ENCODE data around the gene GNAI2.

The GNAI2 gene

DNA sequence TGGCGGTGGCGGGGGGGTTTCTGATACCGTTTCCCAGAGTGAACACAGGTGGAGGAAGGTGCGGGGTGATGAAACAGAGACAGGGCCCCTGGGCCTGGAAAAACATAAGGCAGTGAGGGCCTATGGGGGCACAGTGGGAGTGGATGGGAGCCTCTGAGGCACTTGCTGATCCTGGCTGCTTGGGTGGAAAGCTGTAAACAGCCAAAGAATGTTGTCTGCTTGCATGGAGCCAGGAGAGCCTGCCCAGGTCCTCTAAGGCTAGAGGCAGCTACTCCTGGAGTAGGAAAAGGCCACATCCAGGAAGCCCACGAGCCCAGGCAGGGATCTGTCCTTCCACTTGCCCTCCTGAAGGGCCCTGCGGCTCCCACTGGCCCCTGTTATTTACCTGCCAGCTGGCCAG lies 30.0 kb downstream of the GNAI2 start:
- DNase-seq (ENCODE audit: low spot score) = no peak
- TF ChIP-seq, protein P1, sequence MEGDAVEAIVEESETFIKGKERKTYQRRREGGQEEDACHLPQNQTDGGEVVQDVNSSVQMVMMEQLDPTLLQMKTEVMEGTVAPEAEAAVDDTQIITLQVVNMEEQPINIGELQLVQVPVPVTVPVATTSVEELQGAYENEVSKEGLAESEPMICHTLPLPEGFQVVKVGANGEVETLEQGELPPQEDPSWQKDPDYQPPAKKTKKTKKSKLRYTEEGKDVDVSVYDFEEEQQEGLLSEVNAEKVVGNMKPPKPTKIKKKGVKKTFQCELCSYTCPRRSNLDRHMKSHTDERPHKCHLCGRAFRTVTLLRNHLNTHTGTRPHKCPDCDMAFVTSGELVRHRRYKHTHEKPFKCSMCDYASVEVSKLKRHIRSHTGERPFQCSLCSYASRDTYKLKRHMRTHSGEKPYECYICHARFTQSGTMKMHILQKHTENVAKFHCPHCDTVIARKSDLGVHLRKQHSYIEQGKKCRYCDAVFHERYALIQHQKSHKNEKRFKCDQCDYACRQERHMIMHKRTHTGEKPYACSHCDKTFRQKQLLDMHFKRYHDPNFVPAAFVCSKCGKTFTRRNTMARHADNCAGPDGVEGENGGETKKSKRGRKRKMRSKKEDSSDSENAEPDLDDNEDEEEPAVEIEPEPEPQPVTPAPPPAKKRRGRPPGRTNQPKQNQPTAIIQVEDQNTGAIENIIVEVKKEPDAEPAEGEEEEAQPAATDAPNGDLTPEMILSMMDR (IDR thresholded peaks at IDR 0.05; ENCODE audit: extremely low read depth, missing control alignments) = no peak

GRCh38 chr3:50266836-50267235 lies 30.8 kb downstream of the GNAI2 start:
- no peak for DNase-seq (ENCODE audit: low spot score)

DNA sequence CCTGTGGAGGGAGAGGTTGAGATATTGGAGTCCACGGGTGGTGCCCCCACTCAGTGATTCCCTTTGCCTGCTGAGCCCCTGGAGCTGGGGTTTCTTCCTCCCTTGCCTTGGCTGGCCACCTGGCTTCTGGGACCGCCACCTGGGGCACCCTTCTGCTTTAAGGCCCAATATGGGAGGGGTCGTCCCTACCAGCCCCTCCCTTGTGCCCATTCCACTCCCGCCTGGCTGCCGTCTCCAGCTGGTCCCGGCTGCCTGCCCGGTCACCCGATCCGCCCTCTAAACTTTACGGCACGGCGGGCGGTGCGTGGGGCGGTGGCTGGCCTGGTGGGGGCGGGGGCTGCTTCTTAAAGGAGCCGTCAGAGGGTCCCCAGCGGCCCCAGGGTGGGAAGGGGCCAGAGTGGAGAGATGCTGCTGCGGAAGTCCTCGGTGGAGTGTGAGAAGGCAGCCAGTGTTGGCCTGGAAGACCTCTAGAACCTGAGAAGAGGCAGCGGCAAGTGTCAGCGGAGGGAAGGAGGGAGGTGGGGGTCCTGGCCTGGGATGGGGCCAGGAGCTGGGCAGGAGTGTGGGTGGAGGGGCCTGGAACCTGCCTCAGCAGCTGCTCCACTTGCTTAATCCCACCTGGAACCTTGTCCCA lies 31.4 kb downstream of the GNAI2 start:
- TF ChIP-seq, protein P1 (IDR thresholded peaks at IDR 0.05; ENCODE audit: extremely low read depth, missing control alignments) = no peak
- no peak for DNase-seq (ENCODE audit: low spot score)

More at GRCh38 chr3:50266836-50267235, 30.8 kb downstream of the GNAI2 start:
- TF ChIP-seq, protein P1 (IDR thresholded peaks at IDR 0.05; ENCODE audit: extremely low read depth, missing control alignments) = no peak

DNA sequence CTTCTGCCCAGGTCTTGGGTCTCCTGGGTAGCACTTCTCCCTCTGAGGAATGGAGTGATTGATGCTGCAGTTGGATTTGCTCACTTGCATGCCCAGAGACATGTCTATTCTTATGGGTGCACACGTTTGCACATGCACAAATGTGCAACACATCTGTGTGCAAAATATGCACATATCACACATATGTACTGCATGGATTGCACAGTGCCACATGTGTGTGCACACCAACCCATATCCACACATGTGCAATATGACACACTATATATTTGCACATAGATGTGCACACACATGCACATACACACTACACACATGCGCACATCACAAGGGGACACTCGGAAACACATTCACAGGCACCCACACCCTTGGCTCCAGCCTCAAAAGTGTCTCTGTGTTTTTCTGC lies 32.3 kb downstream of the GNAI2 start:
- DNase-seq (ENCODE audit: low spot score) = no peak
- TF ChIP-seq, protein P1 (IDR thresholded peaks at IDR 0.05; ENCODE audit: extremely low read depth, missing control alignments) = no peak

DNA sequence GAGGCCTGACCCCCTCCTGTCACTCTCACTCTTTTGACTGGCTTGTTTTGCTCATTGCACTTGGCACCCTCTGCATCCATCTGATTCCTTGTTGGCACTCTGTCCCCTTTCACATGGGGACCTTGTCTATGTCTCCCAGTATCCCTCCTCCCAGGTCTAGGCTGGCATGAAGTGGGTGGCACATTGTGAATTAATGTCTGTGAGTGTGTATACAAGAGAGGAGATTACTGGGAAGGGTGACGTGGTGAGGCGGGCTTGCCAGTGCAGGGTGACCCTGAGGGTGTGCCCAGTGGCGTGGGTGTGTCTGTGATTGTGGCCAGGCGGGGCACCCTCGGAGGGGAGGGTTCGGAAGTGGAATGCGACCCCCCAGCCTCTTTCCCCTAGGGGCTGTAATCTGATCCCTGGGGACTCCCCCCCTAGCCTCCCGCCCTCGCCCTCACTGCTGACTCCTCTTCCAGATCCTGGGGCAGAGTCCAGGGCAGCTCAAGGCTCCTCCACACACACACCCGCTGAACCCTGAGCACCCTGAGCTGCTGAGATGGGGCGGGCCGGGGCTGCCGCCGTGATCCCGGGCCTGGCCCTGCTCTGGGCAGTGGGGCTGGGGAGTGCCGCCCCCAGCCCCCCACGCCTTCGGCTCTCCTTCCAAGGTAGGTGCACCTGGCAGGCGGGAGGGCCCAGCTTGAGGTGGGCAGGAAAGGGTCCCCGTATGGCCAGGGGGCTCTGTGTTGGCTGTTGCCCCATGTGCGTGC lies 32.9 kb downstream of the GNAI2 start, which contains the start of gene SEMA3B:
TSS of gene SEMA3B (plus strand) at position 445 of the 749 bp plus-strand sequence. CDS start at position 539, 94 bp downstream.
- no peak for DNase-seq (ENCODE audit: low spot score)
- TF ChIP-seq, protein P1 (IDR thresholded peaks at IDR 0.05; ENCODE audit: extremely low read depth, missing control alignments) = no peak

DNA sequence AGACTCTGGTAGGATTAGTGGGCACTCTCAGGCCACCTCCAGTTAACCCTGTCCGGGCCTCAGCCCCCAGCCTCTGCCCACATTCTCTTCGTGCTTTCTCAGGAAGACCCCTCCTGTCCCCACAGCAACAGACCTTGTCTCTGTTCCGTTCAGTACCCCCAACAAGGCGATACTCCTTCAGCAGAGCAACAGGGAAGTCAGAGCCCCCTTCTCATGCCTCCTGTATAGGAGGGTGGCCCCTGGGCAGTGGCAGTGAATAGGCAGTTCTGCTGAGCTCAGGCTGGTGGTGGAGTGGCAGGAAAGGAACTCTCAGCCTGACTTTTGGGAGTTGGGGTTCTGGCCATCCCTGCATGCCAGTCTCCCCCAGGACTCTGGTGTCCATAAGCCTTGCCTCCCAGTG lies 33.5 kb downstream of the GNAI2 start:
- peak; percentile 20 for DNase-seq (ENCODE audit: low spot score)
- TF ChIP-seq, protein P1 (IDR thresholded peaks at IDR 0.05; ENCODE audit: extremely low read depth, missing control alignments) = no peak

DNA sequence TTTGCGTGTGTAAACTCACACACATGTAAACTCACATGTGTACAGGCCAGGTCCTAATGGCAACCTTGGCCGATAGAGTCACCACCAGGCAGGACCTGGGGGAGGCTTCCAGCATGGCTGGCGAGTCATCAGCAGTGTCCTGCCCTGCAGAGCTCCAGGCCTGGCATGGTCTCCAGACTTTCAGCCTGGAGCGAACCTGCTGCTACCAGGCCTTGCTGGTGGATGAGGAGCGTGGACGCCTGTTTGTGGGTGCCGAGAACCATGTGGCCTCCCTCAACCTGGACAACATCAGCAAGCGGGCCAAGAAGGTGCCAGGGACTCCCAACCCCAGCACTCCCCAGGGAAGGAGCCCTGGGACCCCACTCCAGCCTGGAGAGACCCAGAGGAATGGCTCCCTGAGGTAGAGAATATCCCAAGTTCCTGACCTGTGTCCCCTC lies 34.0 kb downstream of the GNAI2 start:
- TF ChIP-seq, protein P1 (IDR thresholded peaks at IDR 0.05; ENCODE audit: extremely low read depth, missing control alignments) = no peak
- DNase-seq (ENCODE audit: low spot score) = no peak
